HG03439 (cell line): ENCODE measurements around the gene CRYBG1.
"Not testable (repeated sequence)": the region's sequence is repeated elsewhere in the genome, so short reads cannot be mapped to it uniquely, and the experiment has no call there.

Source experiments
- ATAC-seq: cut with Tn5 transposase; IDR thresholded peaks from one replicate; pipeline ENCODE4 v1.9.1; 2021; ENCODE audit warnings: mild to moderate bottlenecking, moderate library complexity; ENCODE audit not compliant: unreplicated experiment

Gene CRYBG1

DNA sequence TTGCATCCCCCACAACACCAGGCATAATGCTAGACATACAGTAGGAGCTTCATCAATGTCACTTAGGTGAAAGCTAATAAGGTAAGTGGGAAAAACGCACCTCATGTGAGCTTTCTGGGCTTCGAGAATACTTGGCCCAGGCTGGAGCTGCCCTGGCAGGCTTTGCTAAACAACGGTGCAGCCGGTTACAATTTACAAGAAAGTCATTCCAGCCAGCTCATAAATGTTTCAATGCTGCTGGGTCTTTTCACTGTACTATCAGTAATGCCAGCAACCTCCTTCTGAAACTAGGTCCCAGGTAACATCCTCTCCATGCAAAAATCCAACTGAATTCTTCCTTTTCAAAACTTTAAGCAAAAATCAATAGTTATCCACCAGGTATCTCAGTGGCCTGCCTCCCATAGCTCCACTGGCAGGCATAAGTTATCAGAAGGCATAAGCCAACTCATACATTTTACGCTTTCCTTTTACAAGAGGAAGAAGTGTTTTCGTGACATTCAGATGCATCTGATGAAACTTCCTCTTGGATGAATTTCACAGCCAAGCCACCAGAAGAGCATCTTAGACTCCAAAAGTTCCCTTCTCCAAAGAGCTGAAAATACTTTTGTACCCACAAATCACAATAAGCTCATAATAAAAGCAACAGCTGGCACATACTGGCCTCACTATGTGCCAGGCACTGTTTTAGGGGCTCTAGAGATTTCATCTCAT lies 212.5 kb downstream of the CRYBG1 start:
- ATAC-seq = no peak

DNA sequence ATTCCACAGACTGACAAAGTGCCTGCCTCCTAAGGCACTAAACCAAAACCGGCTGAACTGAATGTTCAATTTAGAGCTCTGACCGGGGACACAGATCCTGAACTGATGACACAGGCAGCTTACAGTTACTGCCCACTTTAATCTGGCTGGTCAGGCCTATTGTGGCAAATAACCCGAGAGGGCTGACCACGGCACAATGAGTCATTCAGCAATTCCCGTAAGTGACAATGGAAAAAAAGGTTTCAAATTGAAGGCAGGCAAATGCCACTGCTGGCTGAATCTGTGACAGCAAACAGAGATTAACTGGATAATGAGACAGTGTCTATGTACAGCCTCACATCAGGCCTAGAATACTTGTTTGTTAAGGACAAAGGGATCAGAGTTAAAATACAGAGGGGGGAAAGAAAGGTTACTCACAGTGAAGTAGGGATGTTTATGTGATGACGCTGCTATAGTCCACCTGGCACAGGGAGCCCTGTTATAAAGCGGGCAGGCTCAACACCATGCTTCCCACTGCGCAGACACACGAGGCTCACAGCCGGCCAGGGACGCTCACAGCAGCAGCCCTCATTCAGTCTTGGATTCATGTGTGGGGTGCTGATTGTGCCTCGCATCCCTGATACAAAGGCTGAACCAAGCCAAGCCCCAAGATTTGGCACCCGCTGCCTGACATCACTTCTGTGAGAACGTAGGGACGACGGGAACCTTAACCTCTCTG lies 214.4 kb downstream of the CRYBG1 start:
- ATAC-seq = no peak

GRCh38 chr6:106579281-106579680 lies 218.8 kb downstream of the CRYBG1 start:
- ATAC-seq = no peak

DNA sequence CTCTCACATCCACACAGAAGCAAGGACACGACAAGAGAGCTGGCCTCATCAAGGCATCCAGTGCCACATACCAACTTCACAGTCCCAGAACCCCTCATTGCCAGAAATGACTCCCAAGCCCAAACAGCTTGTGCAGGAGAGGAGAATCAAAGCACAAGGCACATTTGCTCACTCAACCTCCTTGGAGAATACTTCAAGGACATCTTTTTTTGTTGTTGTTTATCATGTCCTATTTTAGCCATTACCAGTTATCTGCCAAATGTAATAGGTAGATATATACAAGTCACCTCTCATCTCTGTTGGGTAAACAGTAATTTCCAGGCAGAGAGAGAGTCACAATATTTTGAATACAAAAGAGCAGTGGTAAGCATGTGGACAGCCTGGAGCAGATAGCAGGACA lies 221.0 kb downstream of the CRYBG1 start:
- no peak for ATAC-seq

DNA sequence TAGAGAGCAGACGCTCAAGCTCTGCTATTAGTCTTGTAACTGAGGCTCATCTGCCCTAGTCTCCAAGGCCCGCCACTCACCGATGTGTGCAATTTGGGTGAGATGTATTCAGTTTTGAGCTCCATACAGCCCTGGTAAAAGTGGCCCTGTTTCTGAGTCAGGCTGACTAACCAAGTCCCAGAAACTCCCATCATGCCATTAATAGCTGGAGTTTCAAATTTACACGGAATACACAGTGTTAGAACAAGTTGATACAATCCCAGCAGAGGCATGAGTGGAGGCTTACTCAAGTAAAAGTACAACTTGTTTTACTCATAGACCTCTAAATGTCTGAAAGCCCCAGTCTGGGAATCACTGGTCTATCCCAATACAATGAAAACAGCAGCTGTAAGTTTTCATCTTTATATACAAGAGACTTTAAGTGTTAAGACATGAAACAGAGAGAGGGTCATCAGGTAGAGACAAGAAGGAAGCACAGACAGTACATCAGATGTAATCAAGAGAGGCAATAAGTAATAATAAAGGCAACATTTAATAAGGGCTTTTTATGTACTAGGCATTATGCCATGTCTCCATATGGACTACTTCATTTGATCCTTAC lies 226.4 kb downstream of the CRYBG1 start:
- ATAC-seq = no peak

DNA sequence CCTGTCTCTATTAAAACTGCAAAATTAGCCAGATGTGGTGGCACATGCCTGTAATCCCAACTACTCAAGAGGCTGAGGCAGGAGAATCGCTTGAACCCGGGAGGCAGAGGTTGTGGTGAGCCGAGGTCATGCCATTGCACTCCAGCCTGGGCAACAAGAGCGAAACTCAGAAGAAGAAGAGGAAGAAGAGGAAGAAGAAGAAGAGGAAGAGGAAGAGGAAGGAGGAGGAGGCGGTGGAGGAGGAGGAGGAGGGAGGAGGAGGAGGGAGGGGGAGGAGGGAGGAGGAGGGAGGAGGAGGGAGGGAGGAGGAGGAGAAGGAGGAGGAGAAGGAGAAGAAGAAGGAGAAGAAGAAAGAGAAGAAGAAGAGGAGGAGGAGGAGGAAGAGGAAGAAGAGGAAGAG lies 228.4 kb downstream of the CRYBG1 start:
- not testable (repeated sequence) for ATAC-seq

DNA sequence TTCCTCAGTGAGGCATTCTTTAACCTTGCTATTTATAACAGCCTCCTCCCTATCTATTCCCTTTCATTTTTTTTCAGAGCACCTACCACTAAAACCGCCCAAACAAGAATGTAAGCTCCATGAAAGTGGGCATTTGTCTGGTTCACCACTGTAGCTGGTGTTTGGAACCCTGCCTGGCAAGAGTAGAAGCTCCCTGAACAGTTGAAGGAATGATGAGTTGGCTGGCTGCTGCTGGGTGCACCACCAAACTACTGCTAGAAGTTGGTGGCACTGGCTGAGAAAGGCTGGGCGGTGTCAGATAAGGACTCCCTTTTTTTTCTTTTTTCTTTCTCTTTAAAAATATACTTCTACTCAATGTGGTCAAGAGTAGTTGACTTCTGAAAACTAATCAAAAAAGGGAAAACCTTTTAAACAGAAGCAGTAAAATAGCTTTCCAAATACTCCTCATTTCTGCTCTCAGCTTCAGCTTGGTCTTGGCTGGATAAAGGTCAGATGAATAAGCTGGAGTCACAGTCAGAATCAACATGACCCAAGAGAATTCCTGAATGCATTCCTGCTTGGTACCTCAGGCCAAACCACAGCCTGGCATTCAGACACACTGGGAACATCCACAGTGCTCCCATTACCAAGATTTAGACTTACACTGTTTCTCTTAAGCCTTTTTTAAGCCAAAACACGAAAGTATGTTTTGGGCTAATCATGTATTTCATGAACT lies 230.8 kb downstream of the CRYBG1 start:
- no peak for ATAC-seq

- no peak for ATAC-seq
These were observed 238.9 kb downstream of the CRYBG1 start for GRCh38 chr6:106599440-106599839.

DNA sequence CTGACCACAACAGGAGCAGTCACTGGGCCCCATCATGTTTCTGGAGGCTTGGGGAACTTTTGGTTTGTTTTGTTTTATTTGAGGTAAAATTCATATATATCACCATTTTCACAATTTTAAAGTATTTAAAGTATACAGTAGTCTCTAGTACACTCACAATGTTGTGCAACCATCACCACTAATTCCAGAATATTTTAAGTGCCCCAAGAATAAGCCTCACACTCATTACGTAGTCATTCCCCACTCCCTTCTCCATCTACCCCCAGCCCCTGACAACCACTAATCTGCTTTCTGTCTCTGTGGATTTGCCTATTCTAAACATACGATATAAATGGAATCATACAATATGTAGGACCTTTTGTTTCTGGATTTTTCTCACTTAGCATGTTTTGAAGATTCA lies 239.8 kb downstream of the CRYBG1 start:
- no peak for ATAC-seq

- peak; percentile 71 for ATAC-seq
These were observed 247.7 kb downstream of the CRYBG1 start for GRCh38 chr6:106608080-106608668.

- ATAC-seq = no peak
These were observed 249.2 kb downstream of the CRYBG1 start for GRCh38 chr6:106609699-106610098.

DNA sequence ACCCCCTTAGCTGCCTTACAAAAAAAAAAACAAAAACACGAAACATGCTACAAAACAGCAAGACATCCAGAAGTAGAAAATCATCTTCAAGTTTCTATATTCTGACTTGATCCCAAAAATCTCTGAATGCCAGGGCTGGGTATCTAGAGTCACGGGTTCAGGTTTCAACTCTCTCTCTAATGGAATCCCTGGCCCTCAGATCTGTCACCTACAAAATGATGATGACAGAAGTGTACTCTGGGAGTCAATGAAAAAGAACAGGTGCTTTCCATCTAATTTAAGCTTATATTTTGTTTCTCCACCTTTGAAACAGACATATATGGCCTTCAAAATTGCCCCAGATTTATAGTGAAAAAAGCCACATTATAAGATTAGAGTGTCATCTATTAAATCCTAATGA lies 250.5 kb downstream of the CRYBG1 start:
- ATAC-seq = no peak

DNA sequence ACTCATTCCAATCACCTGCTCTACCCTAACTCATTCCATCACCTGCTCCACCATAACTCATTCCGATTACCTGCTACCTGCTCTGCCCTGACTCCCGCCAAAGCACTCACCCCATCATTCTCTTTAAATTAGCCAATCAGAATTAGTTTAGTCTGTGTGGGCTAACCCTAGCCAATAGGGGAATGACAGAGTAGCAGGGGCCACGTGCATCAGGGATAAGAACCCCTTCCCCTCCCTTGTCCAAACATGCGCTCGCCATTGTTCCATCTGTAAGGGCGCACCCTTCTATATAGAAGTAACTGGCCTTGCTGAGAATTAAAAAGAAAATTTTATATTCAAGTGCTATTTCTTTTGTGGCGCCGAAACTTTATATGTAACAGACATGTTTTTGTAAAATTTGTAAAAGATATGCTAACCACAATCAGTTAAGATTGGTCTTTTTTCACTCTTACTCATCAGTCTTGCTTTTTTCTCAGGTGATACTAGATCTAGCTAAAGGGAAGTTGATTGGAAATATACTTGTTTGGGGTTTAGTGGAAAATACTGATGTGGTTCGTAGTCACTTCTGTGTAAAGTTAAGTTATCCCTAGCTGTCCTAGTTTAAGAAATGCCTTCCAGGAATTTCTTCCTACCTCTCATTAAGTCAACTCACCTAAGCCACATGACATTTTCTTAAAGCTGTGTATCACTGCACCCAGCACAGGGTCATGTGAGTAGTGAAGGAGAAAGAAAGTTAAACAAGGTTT lies 252.3 kb downstream of the CRYBG1 start:
- ATAC-seq = no peak

GRCh38 chr6:106613590-106613989 lies 253.1 kb downstream of the CRYBG1 start:
- no peak for ATAC-seq

GRCh38 chr6:106614166-106614565 lies 253.6 kb downstream of the CRYBG1 start:
- ATAC-seq = no peak

DNA sequence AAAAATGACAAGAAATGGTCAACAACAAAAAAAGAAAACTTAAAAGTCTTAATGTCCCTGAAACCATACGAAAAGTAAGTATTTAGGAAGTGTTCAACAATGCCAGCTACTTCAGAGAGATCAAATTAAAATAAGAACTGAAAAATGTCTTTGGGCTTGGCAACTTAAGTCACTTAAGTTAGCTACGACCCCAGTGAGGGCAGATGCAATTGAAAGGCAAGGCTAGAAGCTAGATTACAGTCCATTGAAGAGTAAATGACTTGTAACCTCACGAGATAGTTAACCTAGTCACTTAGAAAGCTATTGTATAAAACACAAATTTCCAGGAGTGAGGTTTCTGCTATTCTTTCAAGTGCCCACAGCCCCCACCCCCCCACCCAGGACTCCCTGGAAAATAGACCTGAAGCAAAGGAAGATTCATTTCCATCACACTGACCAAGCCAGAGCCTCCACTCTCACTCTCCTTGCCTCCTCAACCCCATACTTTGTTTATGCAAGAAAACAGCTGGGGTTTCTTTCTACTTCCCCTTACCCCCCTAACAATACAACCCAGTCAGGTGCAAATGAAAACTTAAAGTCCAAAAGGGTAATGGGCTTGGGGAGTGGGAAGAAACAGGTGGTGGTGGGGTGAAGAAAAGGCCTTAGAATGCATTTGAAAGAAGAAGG lies 254.2 kb downstream of the CRYBG1 start:
- no peak for ATAC-seq

GRCh38 chr6:106617302-106617701 lies 256.8 kb downstream of the CRYBG1 start:
- ATAC-seq = no peak

GRCh38 chr6:106617857-106618256 lies 257.3 kb downstream of the CRYBG1 start:
- ATAC-seq = no peak

- no peak for ATAC-seq
These were observed 257.8 kb downstream of the CRYBG1 start for GRCh38 chr6:106618324-106618723.

GRCh38 chr6:106619223-106619622 lies 258.7 kb downstream of the CRYBG1 start:
- ATAC-seq = no peak
